ENCODE results near the gene SLC5A10.
A peak's percentile ranks its signal among the peaks of the same experiment; 100 is the strongest.

Gene SLC5A10

DNA sequence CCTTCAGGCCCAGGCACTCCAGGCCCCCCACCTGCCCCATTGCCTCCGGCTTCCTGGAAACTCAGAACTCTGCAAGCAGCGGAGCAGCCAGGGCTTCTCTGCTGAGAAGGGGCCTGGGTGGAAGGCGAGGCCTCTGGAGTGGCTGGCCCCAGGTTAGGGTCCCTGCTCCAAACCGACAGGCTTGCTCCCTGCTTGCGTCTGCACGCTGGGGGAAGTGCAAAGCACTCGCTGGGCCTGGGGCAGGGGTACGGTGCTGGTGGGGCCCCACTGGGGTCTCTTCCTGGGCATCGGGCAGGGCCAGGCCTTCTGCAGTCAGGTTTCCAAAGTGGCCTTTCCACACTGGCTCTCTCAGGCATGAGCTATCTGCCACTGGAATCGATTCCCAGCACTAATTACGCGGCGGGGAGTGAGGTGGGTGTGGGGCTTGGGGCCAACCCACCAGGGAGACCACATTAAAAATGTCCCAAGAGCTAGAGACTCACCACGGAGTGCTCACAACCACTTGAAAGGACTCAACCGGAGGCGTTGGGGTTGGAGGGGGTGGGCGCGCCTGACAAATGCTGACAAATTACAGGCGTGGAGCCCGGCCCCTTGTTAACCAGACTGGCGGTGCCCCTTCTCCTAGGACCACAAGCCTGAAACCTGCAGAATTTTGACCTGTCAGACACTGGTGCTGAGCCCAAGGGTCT, 34.7 kb downstream of the SLC5A10 start:
- DNase-seq = no peak

- DNase-seq = no peak
Measured at GRCh38 chr17:18987230-18987610, 35.3 kb downstream of the SLC5A10 start.

DNA sequence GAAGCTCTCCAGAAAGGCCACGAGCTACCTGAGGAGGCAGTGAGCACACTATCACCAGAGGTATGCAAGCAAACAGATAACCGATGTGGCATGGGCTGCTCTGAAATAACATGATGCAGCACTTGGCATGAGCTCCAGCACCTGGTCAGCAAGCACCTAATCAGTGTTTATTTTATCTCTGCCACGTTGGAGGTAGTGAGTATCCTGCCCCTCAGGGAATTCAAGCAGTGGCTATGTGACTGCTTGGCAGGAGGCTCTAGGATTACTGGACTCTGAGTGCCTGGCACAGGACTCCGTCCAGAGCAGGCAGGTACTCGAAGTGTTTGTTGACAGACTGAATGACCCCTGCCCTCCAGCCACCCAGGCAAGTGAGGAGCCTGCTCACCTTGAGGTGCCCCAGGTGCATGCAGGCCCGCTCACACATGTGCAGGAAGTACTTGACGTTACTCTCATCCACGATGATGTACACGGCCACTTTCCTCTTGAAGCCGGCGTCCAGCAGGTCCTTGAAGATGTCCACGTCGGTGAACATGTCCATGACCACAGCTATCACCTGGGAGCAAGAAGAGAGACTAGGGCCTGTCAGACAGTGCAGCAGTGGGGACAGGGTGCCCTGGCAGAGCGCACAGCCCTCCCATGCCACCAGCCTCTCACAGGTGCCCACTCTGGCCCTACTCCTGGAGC, 36.0 kb downstream of the SLC5A10 start:
- no peak for DNase-seq

DNA sequence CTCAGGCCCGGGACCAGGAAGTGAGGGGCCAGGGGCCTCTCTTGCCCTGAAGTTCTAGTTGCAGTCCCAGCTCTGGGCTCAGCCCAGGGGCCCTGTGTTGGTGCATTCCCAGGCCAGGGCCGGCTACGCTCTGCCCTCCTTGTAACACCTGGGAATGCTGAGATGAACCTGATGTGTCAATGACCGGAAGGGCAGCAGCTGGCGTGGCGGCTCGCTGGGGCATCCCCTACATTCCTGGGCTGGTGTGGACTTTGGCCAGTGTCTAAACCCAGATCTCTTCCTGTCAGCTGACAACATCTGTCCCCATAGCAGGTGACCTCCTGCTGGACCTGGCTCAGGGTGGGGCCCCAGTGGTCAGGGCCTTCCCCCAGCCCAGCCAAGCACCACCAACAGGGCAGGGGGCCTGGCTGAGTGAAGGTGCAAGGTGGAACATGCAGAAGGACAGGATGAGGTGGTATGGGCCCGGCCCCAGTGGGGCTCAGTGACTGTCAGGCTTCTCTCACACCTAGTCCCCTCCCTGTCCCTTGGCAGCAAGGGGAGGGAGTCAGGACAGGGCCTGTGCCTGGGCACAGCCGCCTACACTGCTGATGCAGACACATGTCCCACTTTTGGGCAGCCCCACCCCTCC, 36.7 kb downstream of the SLC5A10 start:
- no peak for DNase-seq

DNA sequence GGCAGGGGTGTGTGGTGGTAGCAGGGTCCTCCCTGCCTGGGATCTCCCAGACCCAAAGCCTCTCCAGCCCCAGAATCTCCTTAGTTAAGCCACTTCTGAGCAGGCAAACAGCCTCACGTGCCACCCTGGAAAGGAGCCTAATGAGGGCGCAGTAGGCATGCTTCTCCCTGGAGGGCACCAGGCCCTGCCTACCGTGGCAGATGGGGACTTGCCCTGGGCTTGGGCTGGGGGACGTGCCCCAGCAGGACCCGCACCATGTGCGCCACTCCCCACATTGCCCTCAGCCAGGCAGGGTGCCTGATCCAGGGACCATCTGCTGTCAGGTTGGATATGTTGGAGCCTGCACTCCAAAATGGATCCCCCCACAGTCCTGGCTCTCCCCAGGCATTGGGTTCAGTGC, 38.4 kb downstream of the SLC5A10 start:
- no peak for DNase-seq

GRCh38 chr17:18991531-18992315, 39.8 kb downstream of the SLC5A10 start:
- DNase-seq = no peak

- peak; percentile 85 for DNase-seq
Measured at GRCh38 chr17:18992454-18993130, 40.6 kb downstream of the SLC5A10 start.

- DNase-seq = no peak
Measured at GRCh38 chr17:18993905-18994526, 42.1 kb downstream of the SLC5A10 start.

- no peak for DNase-seq
Measured at GRCh38 chr17:18994631-18995030, 42.7 kb downstream of the SLC5A10 start.

DNA sequence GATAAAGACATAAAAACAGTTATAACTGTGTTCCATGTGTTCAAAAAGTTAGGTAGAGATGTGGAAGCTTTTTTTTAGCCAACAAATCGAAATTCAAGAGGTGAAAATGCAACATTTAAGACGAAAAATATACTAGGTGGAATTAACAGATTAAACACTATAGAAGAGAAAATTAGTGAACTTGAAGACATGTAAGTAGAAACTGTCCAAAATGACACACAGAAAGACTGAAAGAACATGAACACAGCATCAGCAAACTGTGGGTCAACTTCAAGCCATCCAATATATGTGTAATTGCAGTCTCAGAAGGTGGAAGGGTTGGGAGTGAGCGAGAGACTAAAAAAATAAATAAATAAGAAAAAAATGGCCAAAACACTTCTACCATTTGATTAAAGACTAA, 43.3 kb downstream of the SLC5A10 start:
- DNase-seq = no peak

DNA sequence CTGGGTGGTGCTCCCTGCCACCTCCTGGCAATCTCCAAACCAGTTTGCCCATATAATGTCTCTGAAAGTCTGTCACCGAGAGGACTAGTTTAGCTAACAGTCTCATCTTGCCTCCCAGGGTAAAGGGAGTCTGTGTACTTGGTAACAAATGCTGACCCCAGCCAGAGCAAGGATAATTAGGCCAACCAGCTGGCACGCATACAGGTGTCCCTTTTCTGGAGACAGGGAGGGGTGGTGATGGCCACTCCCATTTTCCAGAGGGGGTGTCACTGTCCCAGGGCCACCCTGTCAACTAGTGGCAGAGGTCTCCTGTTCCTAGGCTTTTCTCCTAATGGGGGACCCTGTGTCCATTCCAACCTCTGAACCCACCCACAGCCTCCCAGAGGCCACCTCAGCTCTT, 44.5 kb downstream of the SLC5A10 start:
- no peak for DNase-seq

GRCh38 chr17:18997650-18998196, 45.8 kb downstream of the SLC5A10 start:
- DNase-seq = no peak

DNA sequence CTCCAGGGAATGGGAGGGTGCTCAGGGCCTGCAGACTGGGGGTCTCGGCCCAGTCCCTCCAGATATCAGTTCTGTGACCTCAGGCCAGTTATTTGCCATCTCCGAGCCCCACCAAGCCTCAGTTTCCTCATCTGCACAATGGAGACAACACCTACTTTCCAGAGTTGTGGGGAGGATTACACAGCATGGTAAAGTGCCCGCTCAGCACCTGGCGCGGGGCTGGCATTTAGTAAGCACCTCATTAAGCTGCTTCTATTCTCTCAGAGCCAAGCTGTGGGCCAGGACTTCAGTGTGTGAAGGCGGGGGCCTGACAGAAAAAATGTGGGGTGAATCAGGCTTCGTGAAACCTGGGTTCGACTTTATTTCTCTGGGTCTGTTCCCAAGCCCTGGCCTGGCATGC, 47.4 kb downstream of the SLC5A10 start:
- DNase-seq = no peak

DNA sequence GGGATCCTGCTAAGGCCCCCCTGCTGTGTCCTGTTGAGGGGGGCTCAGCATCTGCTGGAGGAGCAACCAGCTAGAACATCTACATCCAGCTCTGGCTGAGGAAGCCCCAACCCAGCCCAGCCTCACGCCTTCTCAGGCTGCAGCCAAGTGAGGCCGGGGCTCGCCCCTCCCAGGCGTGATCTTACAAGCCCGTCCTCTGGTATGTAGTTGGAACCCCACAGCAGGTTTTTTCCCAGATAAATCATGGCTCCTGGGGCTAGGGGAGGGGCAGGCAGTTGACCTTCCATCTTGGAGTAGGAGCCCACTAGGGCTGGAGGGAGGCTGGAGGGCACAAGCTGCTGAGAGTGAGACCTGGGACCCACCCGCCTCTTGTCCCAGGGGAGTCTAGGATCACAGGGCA, 47.9 kb downstream of the SLC5A10 start:
- DNase-seq = no peak

DNA sequence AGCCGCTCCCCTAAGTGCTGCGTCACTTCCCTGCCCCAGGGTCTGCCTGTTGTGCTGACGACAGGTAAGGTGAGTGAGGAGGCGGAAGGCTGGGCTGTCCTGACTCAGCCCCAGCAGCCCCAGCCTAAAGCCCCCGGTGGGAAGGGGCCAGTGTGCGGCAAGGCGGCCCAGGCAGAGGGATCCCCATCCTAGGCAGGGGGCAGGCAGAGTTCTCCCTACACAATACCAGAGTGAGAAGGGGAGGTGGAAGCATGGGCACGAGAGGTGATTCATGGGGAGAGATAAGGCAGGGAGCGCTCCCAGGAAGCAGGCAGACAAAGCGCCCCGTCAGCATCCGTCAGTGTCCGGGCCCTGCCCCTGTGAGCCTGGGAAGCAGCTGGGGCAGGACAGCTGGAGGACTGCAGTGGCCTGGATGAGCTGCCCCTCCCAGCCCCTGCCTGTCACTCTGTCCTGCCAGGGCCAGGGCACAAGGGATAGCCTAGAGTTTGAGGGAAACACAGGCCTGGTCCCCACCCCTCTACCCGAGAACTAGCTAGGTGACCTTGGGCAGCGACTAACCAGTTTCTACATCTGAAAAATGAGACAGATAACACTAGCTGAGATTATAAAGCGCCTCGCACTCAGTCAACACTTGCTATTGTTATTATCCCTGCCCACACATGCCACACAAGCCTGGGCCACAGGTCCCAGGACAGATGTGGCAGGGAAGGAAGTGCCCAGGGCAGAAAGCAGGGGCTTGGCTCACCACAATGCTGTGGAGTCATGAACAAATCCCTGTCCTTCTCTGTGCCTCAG, 48.8 kb downstream of the SLC5A10 start:
- no peak for DNase-seq

- DNase-seq = no peak
Measured at GRCh38 chr17:19001907-19002590, 50.1 kb downstream of the SLC5A10 start.

DNA sequence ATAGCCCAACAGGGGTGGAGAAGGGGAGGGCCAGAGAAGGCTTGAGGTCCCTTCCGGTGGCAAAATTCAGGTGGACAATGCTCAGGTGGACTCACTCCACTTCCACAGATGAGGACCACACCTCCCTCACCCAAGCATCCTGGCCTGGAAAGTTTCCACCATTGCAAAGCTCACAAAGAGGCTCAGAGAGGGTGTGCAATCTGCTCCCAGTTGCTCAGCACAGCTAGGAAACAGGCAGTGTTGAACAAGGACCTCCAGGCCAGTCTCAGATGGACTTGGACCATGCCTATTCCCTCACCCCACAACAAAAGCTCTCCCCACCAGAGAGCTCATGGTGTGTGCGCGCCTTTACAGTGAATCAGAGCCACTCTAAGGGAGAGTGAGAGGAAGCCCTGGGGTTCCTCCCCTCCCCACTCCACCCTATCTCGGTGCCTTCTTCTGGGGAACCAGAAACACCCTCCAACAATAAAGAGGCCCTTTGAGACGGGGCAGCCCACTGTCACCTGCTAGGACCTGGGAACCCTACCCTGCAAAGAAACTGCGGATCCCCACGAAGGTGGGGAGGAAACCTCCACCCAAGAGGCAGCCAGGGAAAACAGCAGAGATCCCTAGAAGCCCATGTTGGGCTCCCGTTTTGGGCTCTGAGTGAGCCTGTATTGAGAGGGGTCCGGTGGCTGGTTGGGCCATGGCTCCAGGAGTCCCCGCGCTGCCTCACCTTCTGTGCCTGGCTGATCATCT, 51.0 kb downstream of the SLC5A10 start:
- no peak for DNase-seq

DNA sequence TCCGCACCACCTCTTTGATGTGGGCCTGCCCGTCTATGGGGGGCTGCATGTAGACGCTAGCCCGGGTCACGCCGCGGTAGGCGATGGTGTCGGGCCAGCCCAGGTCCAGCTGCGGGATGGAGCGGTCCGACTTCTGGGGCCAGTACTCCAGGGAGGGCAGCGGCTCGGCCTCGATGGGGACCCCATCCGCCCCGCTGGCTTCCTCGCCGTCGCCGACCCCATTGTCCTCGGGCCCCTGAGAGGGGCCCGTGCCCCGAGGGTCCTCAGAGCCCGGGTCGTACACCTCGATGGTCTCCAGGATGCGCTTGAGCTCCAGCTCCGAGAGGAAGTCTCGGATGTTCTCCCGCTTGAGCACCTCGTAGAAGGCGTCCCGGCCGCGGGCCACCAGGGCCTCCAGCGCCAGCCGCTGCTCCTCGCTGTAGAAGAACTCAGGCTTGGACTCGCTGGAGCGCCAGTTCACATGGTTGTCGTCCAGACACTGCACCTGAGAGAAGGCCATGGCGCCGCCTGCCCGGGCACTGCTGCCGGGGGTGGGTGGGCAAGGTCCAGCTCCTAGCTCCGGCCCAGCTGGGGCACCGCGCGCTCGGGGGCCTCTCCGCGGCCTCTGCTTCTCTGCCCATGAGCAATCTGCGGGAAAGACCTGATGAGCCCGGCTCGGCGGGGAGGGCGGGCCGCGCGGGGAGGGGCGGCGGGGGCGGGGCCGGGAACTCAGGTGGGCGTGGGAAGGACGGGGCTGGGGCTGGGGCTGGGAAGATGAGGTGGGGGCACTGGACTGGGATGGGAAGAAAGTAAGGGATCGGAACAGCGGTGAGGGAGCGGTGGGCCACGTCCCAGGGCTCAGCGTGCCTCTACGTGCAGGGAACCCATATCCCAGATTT, 51.8 kb downstream of the SLC5A10 start:
- peak; percentile 66 for DNase-seq
